Prostate gland (tissue), 2 donors: ENCODE results near the gene SHISAL1.

Experiments used
- CTCF ChIP-seq, 4 experiments: fragments of 200-600 bp in 2 of 4; fragments of 450-650 bp in 2 of 4; sonication (generic) in 2 of 4; IDR thresholded peaks; 1 replicate in 3 of 4; 2 replicates in 1 of 4; pipeline ENCODE4 v1.5.1; 2016 to 2019; ENCODE audit warnings: antibody characterized with exemption in 4 of 4, mild to moderate bottlenecking in 2 of 4, moderate library complexity in 2 of 4
- POLR2A ChIP-seq: fragments of 450-650 bp; IDR thresholded peaks from one replicate; pipeline ENCODE4 v1.6.1; 2016; ENCODE audit warnings: antibody characterized with exemption, mild to moderate bottlenecking
- POLR2AphosphoS5 ChIP-seq: sonication (generic); formaldehyde crosslinking; IDR thresholded peaks from one replicate; pipeline ENCODE4 v1.6.1; 2017; ENCODE audit warnings: antibody characterized with exemption

DNA sequence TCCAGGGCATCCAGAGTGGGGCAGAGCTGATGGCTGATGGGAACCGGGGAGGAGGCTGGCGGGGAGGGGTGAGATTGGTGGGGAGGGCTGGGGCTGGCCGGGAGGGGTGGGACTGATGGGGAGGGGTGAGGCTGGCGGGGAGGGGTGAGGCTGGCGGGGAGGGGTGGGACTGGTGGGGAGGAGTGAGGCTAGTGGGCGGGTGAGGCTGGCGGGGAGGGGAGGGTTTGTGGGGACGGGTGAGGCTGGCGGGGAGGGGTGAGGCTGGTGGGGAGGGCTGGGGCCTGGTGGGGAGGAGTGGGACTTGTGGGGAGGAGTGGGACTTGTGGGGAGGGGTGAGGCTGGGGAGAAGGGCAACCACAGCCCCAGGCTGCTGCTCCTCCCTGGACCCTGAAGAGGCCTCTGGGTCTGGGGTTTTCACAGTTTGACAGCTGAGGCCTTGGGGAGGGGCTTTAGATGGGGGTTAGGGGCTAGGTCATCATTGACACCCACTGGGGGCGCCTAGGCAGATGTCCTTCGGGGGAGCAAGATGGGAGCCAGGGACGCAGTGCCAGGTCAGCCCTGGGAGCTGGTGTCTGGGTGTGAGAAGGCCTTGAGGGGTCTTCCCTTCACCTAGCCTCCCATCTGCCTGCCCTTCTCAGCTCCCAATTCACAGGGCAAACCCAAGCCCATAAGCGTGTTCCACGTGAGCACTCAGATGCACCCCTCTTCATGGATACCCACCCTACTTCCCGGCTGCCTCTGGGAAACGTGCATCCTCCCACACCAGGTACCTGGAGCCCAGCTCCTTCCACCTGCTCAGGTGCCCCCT is 105.4 kb downstream of the SHISAL1 start:
- no peak for TF ChIP-seq CTCF (IDR thresholded peaks at IDR 0.05)
- TF ChIP-seq POLR2A, result no peak
- no peak for TF ChIP-seq POLR2AphosphoS5
